ENCODE measurements around the gene CDK2.

- no peak for TF ChIP-seq CTCF (IDR thresholded peaks at IDR 0.05; ENCODE audit: poor library complexity, severe bottlenecking)
- no peak for TF ChIP-seq RAD21 (conservative IDR thresholded peaks at IDR 0.05)
- no peak for TF ChIP-seq EZH2 (IDR thresholded peaks at IDR 0.05; ENCODE audit: borderline replicate concordance, insufficient read depth, low read length, poor library complexity, severe bottlenecking)
Observed at GRCh38 chr12:55937981-55938380, 28.6 kb upstream of the CDK2 start.

Measured in neural cell (in vitro differentiated cells).